Upper lobe of left lung (tissue), 6 donors: ENCODE results near the gene PLCG2. TPM values are rescaled to one million over a fixed set of nuclear protein-coding genes. Genes with fewer than 3 reads are reported as not detected.

Experiments used
- ATAC-seq, 2 donors: fragments of 200-7000 bp; cut with Tn5 transposase; one replicate each; pipeline ENCODE4 v1.9.1; 2022; ENCODE audit warnings: mild to moderate bottlenecking in 2 of 2, moderate library complexity in 2 of 2; ENCODE audit not compliant: low FRiP score in 2 of 2
- DNase-seq, 2 donors: peaks; one replicate each; pipeline ENCODE4 v3.0.0-alpha.2; 2019 to 2020
- H3K27ac ChIP-seq, 4 donors: fragments of 200-600 bp; sonication (generic); one replicate each; pipeline ENCODE4 v1.5.1; 2016 to 2019
- H3K27me3 ChIP-seq, 4 donors: fragments of 200-600 bp; sonication (generic); one replicate each; pipeline ENCODE4 v1.5.1; 2017 to 2019
- H3K36me3 ChIP-seq, 4 donors: fragments of 200-600 bp; sonication (generic); one replicate each; pipeline ENCODE4 v1.5.1; 2016 to 2019
- H3K4me1 ChIP-seq, 4 donors: fragments of 200-600 bp; sonication (generic); one replicate each; pipeline ENCODE4 v1.5.1; 2018 to 2019
- H3K4me3 ChIP-seq, 4 donors: fragments of 200-600 bp; sonication (generic); one replicate each; pipeline ENCODE4 v1.5.1; 2017 to 2019; ENCODE audit warnings: mild to moderate bottlenecking in 2 of 4, moderate library complexity in 1 of 4
- H3K9me3 ChIP-seq, 4 donors: fragments of 200-600 bp; sonication (generic); one replicate each; pipeline ENCODE4 v1.5.1; 2018 to 2019
- CTCF ChIP-seq, 6 experiments: fragments of 450-650 bp in 4 of 6; fragments of 200-600 bp in 2 of 6; sonication (generic) in 2 of 6; IDR thresholded peaks; one replicate each; pipeline ENCODE4 v1.5.1; 2016 to 2019; ENCODE audit warnings: antibody characterized with exemption in 6 of 6
- EP300 ChIP-seq, 4 donors: sonication (generic); formaldehyde crosslinking; IDR thresholded peaks; one replicate each; pipeline ENCODE4 v1.5.1; 2017; ENCODE audit warnings: antibody characterized with exemption in 4 of 4, control low read depth in 2 of 4
- POLR2A ChIP-seq, 4 donors: fragments of 450-650 bp; IDR thresholded peaks; one replicate each; pipeline ENCODE4 v1.5.1; 2016 to 2017; ENCODE audit warnings: antibody characterized with exemption in 4 of 4, mild to moderate bottlenecking in 2 of 4
- POLR2AphosphoS5 ChIP-seq, 2 donors: sonication (generic); formaldehyde crosslinking; IDR thresholded peaks; one replicate each; pipeline ENCODE4 v1.5.1; 2017; ENCODE audit warnings: antibody characterized with exemption in 2 of 2
- WGBS, 2 donors: methylation state at CpG; one replicate each; pipeline ENCODE4 v1.1.5; 2017 to 2018; 5-methylcytosine and 5-hydroxymethylcytosine counted together
- total RNA-seq, 6 donors: library from RNA; depleted of rRNA in 4 of 6; stranded (reverse); fragments of >200 nt in 4 of 6; gene quantifications; one replicate each; pipeline versions ENCODE4 v1.1.0 to v1.2.1, GENCODE V29; 2016 to 2021
- donor health status: DM: no; HTN: no; CAD: no; lungs with moderate emphysema.
- donor health status: DM: no; HTN: yes; CAD: no; lungs with severe emphysema.

The PLCG2 gene
- total RNA-seq, 6 donors from 2014 or later = 13.8 to 85.9 (median 35.1) TPM

- 10 to 13% methylated on average over 12 to 13 of the region's 58 CpGs for WGBS, 2 donors
- Histone ChIP-seq H3K27me3 (peaks cover 0 to 3% (median 0%) of the 10 kb centered on the region in 4 donors), H3K27ac (peak overlapping the region; percentile 79 to 94 (median 80)), H3K36me3 (no peaks in the 10 kb centered on the region), H3K9me3 (no peaks in the 10 kb centered on the region), H3K4me3 (peak overlapping the region; percentile 72 to 92 (median 82)), H3K4me1 (peaks cover 22 to 26% (median 24%) of the 10 kb centered on the region in 4 donors)
- peak; percentile 34 to 69 for ATAC-seq
- peak in 1 of 2 donors; percentile 58 for DNase-seq
- no peak for TF ChIP-seq EP300 (IDR thresholded peaks at IDR 0.05)
- TF ChIP-seq POLR2AphosphoS5 (IDR thresholded peaks at IDR 0.05) = no peak
- no peak for TF ChIP-seq POLR2A (IDR thresholded peaks at IDR 0.05)
Observed at GRCh38 chr16:81779536-81780320, 637 bp downstream of the PLCG2 start.

- H3K4me1 ChIP-seq = peaks cover 20 to 26% (median 24%) of the 10 kb centered on the region in 4 donors
- no peak for DNase-seq
- ATAC-seq = no peak
- no peak overlapping the region for H3K27ac ChIP-seq
- TF ChIP-seq EP300 (IDR thresholded peaks at IDR 0.05) = no peak
- no peak for TF ChIP-seq POLR2AphosphoS5 (IDR thresholded peaks at IDR 0.05)
- no peak for TF ChIP-seq CTCF (IDR thresholded peaks at IDR 0.05)
- TF ChIP-seq POLR2A (IDR thresholded peaks at IDR 0.05) = no peak
- H3K4me3 ChIP-seq = peak overlapping the region in 3 of 4 donors; percentile 77 to 92 (median 87)
- no peaks in the 10 kb centered on the region for H3K9me3 ChIP-seq
- 68 to 72% methylated on average over 6 to 8 of the region's 8 CpGs for WGBS, 2 donors
- H3K36me3 ChIP-seq = no peaks in the 10 kb centered on the region
- peaks cover 0 to 3% (median 0%) of the 10 kb centered on the region in 4 donors for H3K27me3 ChIP-seq
Observed at GRCh38 chr16:81780350-81780749, 1.3 kb downstream of the PLCG2 start.

- Histone ChIP-seq H3K4me1 (peaks cover 20 to 26% (median 24%) of the 10 kb centered on the region in 4 donors), H3K9me3 (no peaks in the 10 kb centered on the region), H3K36me3 (no peaks in the 10 kb centered on the region), H3K27me3 (peaks cover 0 to 3% (median 0%) of the 10 kb centered on the region in 4 donors), H3K27ac (no peak overlapping the region), H3K4me3 (no peak overlapping the region)
- TF ChIP-seq EP300 (IDR thresholded peaks at IDR 0.05) (no peak), POLR2A (IDR thresholded peaks at IDR 0.05) (no peak), POLR2AphosphoS5 (IDR thresholded peaks at IDR 0.05) (no peak), CTCF (IDR thresholded peaks at IDR 0.05) (no peak)
- ATAC-seq (no peak), DNase-seq (no peak)
- WGBS, 2 donors = 96 to 98% methylated on average over 3 of the region's 3 CpGs
Observed at GRCh38 chr16:81782236-81782635, 3.1 kb downstream of the PLCG2 start.

GRCh38 chr16:81784072-81784795 lies 5.1 kb downstream of the PLCG2 start:
- Histone ChIP-seq H3K36me3 (peaks cover 0 to 10% (median 0%) of the 10 kb centered on the region in 4 donors), H3K9me3 (no peaks in the 10 kb centered on the region), H3K4me1 (peaks cover 18 to 20% (median 20%) of the 10 kb centered on the region in 4 donors), H3K4me3 (no peak overlapping the region), H3K27ac (peak overlapping the region in 1 of 4 donors; percentile 10), H3K27me3 (peaks cover 0 to 3% (median 0%) of the 10 kb centered on the region in 4 donors)
- TF ChIP-seq EP300 (IDR thresholded peaks at IDR 0.05) = no peak
- no peak for TF ChIP-seq POLR2AphosphoS5 (IDR thresholded peaks at IDR 0.05)
- TF ChIP-seq POLR2A (IDR thresholded peaks at IDR 0.05) = no peak
- no peak for TF ChIP-seq CTCF (IDR thresholded peaks at IDR 0.05)
- DNase-seq (no peak), ATAC-seq (no peak)
- WGBS, 2 donors = 34 to 45% methylated on average over 2 to 3 of the region's 3 CpGs
